ENCODE data around the gene JARID2.

Gene JARID2

GRCh38 chr6:15256538-15257271 lies 10.8 kb downstream of the JARID2 start:
- Histone ChIP-seq H3K9me3 (replicated peaks in 1 of 11) (peaks cover 0 to 7% (median 0%) of the 10 kb centered on the region in 11 experiments; a peak in 2 of 22 replicates), H3K4me3 (no peak overlapping the region), H3K27me3 (no peaks in the 10 kb centered on the region), H3K36me3 (peaks cover 0 to 29% (median 9%) of the 10 kb centered on the region in 11 experiments; a peak in 13 of 22 replicates), H3K4me1 (peaks cover 87 to 100% (median 95%) of the 10 kb centered on the region in 10 experiments), H3K4me2 (peak overlapping the region in 10 of 11 experiments; percentile 84 to 93 (median 86); a peak in 18 of 22 replicates), H4K20me1 (peaks cover 86 to 100% (median 99%) of the 10 kb centered on the region in 11 experiments), H3K27ac (peak overlapping the region in 6 of 11 experiments; percentile 0 to 75 (median 38); a peak in 9 of 22 replicates), H3K9ac (0 out of 22 replicates have a peak overlapping the region, but pooled peaks of 2 of the 11 experiments have one; percentile 27 to 34)
- TF ChIP-seq Cebpa-rat (IDR thresholded peaks at IDR 0.05) = no peak

- Histone ChIP-seq H4K20me1 (peaks cover 81 to 100% (median 96%) of the 10 kb centered on the region in 11 experiments), H3K27me3 (no peaks in the 10 kb centered on the region), H3K4me1 (peaks cover 84 to 100% (median 94%) of the 10 kb centered on the region in 10 experiments), H3K36me3 (peaks cover 0 to 32% (median 14%) of the 10 kb centered on the region in 11 experiments; a peak in 13 of 22 replicates), H3K4me2 (peak overlapping the region; percentile 1 to 92 (median 85); a peak in 20 of 22 replicates), H3K9ac (no peak overlapping the region), H3K9me3 (replicated peaks in 1 of 11) (peaks cover 0 to 10% (median 0%) of the 10 kb centered on the region in 11 experiments; a peak in 2 of 22 replicates), H3K27ac (peak overlapping the region in 8 of 11 experiments; percentile 0 to 36 (median 18); a peak in 7 of 22 replicates), H3K4me3 (no peak overlapping the region)
- no peak for TF ChIP-seq Cebpa-rat (IDR thresholded peaks at IDR 0.05)
These were observed 11.7 kb downstream of the JARID2 start for GRCh38 chr6:15257357-15258132.

- peaks cover 63 to 100% (median 95%) of the 10 kb centered on the region in 11 experiments; a peak in 21 of 22 replicates for H4K20me1 ChIP-seq
- H3K36me3 ChIP-seq = peaks cover 0 to 30% (median 14%) of the 10 kb centered on the region in 11 experiments; a peak in 13 of 22 replicates
- peak overlapping the region in 2 of 11 experiments; percentile 18 to 34; a peak in 1 of 22 replicates for H3K9ac ChIP-seq
- H3K27me3 ChIP-seq = no peaks in the 10 kb centered on the region
- peak overlapping the region in 5 of 11 experiments; percentile 10 to 55 (median 30); a peak in 5 of 22 replicates for H3K27ac ChIP-seq
- H3K4me2 ChIP-seq = peak overlapping the region; percentile 52 to 92 (median 85); a peak in 21 of 22 replicates
- H3K9me3 ChIP-seq (replicated peaks in 1 of 11) = peaks cover 0 to 10% (median 0%) of the 10 kb centered on the region in 11 experiments; a peak in 2 of 22 replicates
- TF ChIP-seq Cebpa-rat (IDR thresholded peaks at IDR 0.05) = no peak
- H3K4me3 ChIP-seq = no peak overlapping the region
- peaks cover 84 to 100% (median 94%) of the 10 kb centered on the region in 10 experiments for H3K4me1 ChIP-seq
These were observed 13.9 kb downstream of the JARID2 start for GRCh38 chr6:15259766-15260098.

GRCh38 chr6:15260099-15260821 lies 14.4 kb downstream of the JARID2 start:
- Histone ChIP-seq H3K27me3 (no peaks in the 10 kb centered on the region), H3K4me3 (no peak overlapping the region), H3K27ac (peak overlapping the region in 4 of 11 experiments; percentile 11 to 55 (median 18); a peak in 4 of 22 replicates), H4K20me1 (peaks cover 61 to 100% (median 95%) of the 10 kb centered on the region in 11 experiments; a peak in 21 of 22 replicates), H3K36me3 (peaks cover 0 to 25% (median 14%) of the 10 kb centered on the region in 11 experiments; a peak in 13 of 22 replicates), H3K9ac (peak overlapping the region in 2 of 11 experiments; percentile 18 to 34; a peak in 1 of 22 replicates), H3K9me3 (replicated peaks in 1 of 11) (peaks cover 0 to 10% (median 0%) of the 10 kb centered on the region in 11 experiments; a peak in 2 of 22 replicates), H3K4me2 (peak overlapping the region; percentile 30 to 92 (median 84); a peak in 19 of 22 replicates), H3K4me1 (peaks cover 84 to 100% (median 94%) of the 10 kb centered on the region in 10 experiments)
- no peak for TF ChIP-seq Cebpa-rat (IDR thresholded peaks at IDR 0.05)

- peak overlapping the region; percentile 89 to 99 (median 96) for H3K4me2 ChIP-seq
- peaks cover 44 to 100% (median 92%) of the 10 kb centered on the region in 11 experiments; a peak in 20 of 22 replicates for H4K20me1 ChIP-seq
These were observed 18.0 kb downstream of the JARID2 start for GRCh38 chr6:15263780-15264374.

GRCh38 chr6:15264412-15264811 lies 18.5 kb downstream of the JARID2 start:
- H3K4me2 ChIP-seq = peak overlapping the region; percentile 89 to 99 (median 96)
- TF ChIP-seq Cebpa-rat (IDR thresholded peaks at IDR 0.05) = no peak
- no peaks in the 10 kb centered on the region for H3K27me3 ChIP-seq
- peaks cover 0 to 10% (median 0%) of the 10 kb centered on the region in 11 experiments; a peak in 2 of 22 replicates for H3K9me3 ChIP-seq (replicated peaks in 1 of 11)
- H4K20me1 ChIP-seq = peaks cover 39 to 100% (median 92%) of the 10 kb centered on the region in 11 experiments; a peak in 20 of 22 replicates
- peak overlapping the region in 10 of 11 experiments; percentile 74 to 89 (median 86); a peak in 20 of 22 replicates for H3K27ac ChIP-seq
- H3K36me3 ChIP-seq = peaks cover 0 to 14% (median 10%) of the 10 kb centered on the region in 11 experiments; a peak in 10 of 22 replicates
- H3K4me3 ChIP-seq = no peak overlapping the region
- H3K9ac ChIP-seq = peak overlapping the region in 10 of 11 experiments; percentile 22 to 81 (median 72); a peak in 18 of 22 replicates
- peaks cover 84 to 100% (median 94%) of the 10 kb centered on the region in 10 experiments for H3K4me1 ChIP-seq

More at GRCh38 chr6:15263780-15264374, 18.0 kb downstream of the JARID2 start:
- Histone ChIP-seq H3K9me3 (replicated peaks in 1 of 11) (peaks cover 0 to 10% (median 0%) of the 10 kb centered on the region in 11 experiments; a peak in 2 of 22 replicates), H3K27ac (peak overlapping the region in 10 of 11 experiments; percentile 74 to 89 (median 86); a peak in 19 of 22 replicates), H3K27me3 (no peaks in the 10 kb centered on the region), H3K36me3 (peaks cover 0 to 14% (median 10%) of the 10 kb centered on the region in 11 experiments; a peak in 10 of 22 replicates), H3K4me1 (peaks cover 84 to 100% (median 94%) of the 10 kb centered on the region in 10 experiments), H3K4me3 (no peak overlapping the region), H3K9ac (peak overlapping the region in 9 of 11 experiments; percentile 59 to 81 (median 75); a peak in 15 of 22 replicates)
- no peak for TF ChIP-seq Cebpa-rat (IDR thresholded peaks at IDR 0.05)

Data from BLaER1 treated with 17β-estradiol and CSF1 and Interleukin-3, amounts not matched to agents 10 nM and 100 nM (cell line).